K562 (cell line): ENCODE data around the gene RNF40. TPM values are rescaled to one million over a fixed set of nuclear protein-coding genes. Genes with fewer than 3 reads are reported as not detected.

ENCODE experiments used
- CBX3 ChIP-seq, 2 experiments: IDR thresholded peaks; 1 replicate in 1 of 2; 2 replicates in 1 of 2; pipeline ENCODE4 v1.6.1; 2012; ENCODE audit warnings: inconsistent platforms in 2 of 2, low read length in 2 of 2, borderline replicate concordance in 1 of 2, control low read depth in 1 of 2
- HES1 ChIP-seq: fragments of 450-650 bp; IDR thresholded peaks from 2 replicates; pipeline ENCODE4 v1.6.1; 2016; ENCODE audit warnings: low read depth, mild to moderate bottlenecking, moderate library complexity
- ILF3 ChIP-seq: fragments of 450-650 bp; IDR thresholded peaks from 2 replicates; pipeline ENCODE4 v1.6.1; 2018; ENCODE audit warnings: antibody characterized with exemption, mild to moderate bottlenecking, moderate library complexity, borderline replicate concordance
- MBD2 ChIP-seq: sonication (generic); IDR thresholded peaks from 2 replicates; pipeline ENCODE4 v1.6.1; 2016; ENCODE audit warnings: low read depth, borderline replicate concordance
- MED1 ChIP-seq: sonication (generic); formaldehyde crosslinking; IDR thresholded peaks from 2 replicates; pipeline ENCODE4 v1.8.1; 2023; ENCODE audit warnings: missing genetic modification reagents, borderline replicate concordance
- NONO ChIP-seq, 2 experiments: fragments of 200-400 bp in 1 of 2; fragments of 450-650 bp in 1 of 2; formaldehyde crosslinking in 1 of 2; IDR thresholded peaks; 2 replicates each; pipeline ENCODE4 v1.6.1; 2017; ENCODE audit warnings: low read depth in 2 of 2, mild to moderate bottlenecking in 2 of 2, moderate library complexity in 2 of 2, low read length in 1 of 2
- PURB ChIP-seq: sonication (generic); formaldehyde crosslinking; IDR thresholded peaks from 2 replicates; pipeline ENCODE4 v1.9.0; 2021; ENCODE audit warnings: low read depth, mild to moderate bottlenecking, missing genetic modification reagents
- RB1 ChIP-seq: fragments of 450-650 bp; IDR thresholded peaks from 2 replicates; pipeline ENCODE4 v1.6.1; 2017; ENCODE audit warnings: low read depth, mild to moderate bottlenecking
- SIRT6 ChIP-seq: IDR thresholded peaks from one replicate; pipeline ENCODE4 v1.6.1; 2012; ENCODE audit warnings: low read depth, mild to moderate bottlenecking, control low read depth, inconsistent platforms, low read length, moderate library complexity
- SP1 ChIP-seq: sonication (generic); formaldehyde crosslinking; IDR thresholded peaks from 2 replicates; pipeline ENCODE4 v1.8.1; 2022; ENCODE audit warnings: mild to moderate bottlenecking, missing genetic modification reagents
- TBP ChIP-seq: optimal IDR thresholded peaks from 2 replicates; pipeline ENCODE3; 2011; ENCODE audit warnings: low read depth, low read length, improper control_type of control experiment
- XRCC3 ChIP-seq: fragments of 450-650 bp; IDR thresholded peaks from 2 replicates; pipeline ENCODE4 v1.6.1; 2017; ENCODE audit warnings: mild to moderate bottlenecking, moderate library complexity
- ZBTB40 ChIP-seq, 2 experiments: fragments of 450-650 bp in 1 of 2; sonication (generic) in 1 of 2; formaldehyde crosslinking in 1 of 2; IDR thresholded peaks; 2 replicates each; pipeline versions ENCODE4 v1.7.1 to v1.9.0; 2016 to 2022; ENCODE audit warnings: inconsistent platforms in 1 of 2, mild to moderate bottlenecking in 1 of 2, missing genetic modification reagents in 1 of 2
- ZBTB9 ChIP-seq: fragments of 450-650 bp; formaldehyde crosslinking; IDR thresholded peaks from 2 replicates; pipeline ENCODE4 v1.4.0; 2020; ENCODE audit warnings: mild to moderate bottlenecking, moderate library complexity
- ZNF384 ChIP-seq: IDR thresholded peaks from 2 replicates; pipeline ENCODE4 v1.6.1; 2012; ENCODE audit warnings: low read depth, low read length, improper control_type of control experiment
- polyA plus RNA-seq, 8 experiments: library from polyadenylated mRNA; depleted of rRNA in 4 of 8; stranded (reverse) in 5 of 8; unstranded in 3 of 8; fragments of >200 nt; fragmentation: Nextera tagmentation in 2 of 8; fragmentation: Illumina TruSeq in 1 of 8; extraction: Ambion mirVana in 2 of 8; extraction: Trizol in 1 of 8; gene quantifications; 2 replicates each; pipeline versions ENCODE4 v1.2.1 to v1.2.3, GENCODE V29; 2011 to 2014; ENCODE audit warnings: inconsistent platforms in 1 of 8, missing spikeins in 1 of 8
- total RNA-seq, 7 experiments: library from RNA; depleted of rRNA in 6 of 7; stranded (reverse); fragments of >200 nt in 6 of 7; fragmentation: Illumina TruSeq in 2 of 7; extraction: Trizol in 2 of 7; gene quantifications; 2 replicates each; pipeline versions ENCODE4 v1.2.1 to v1.2.3, GENCODE V29; 2011 to 2021; ENCODE audit warnings: low replicate concordance in 1 of 7

Gene RNF40
- total and polyA plus RNA-seq, 9 of the 15 experiments (the other 6 are each of a cell fraction or from before 2014, with no cell fraction given) = 6.2 to 129 (median 81.5) TPM

GRCh38 chr16:30761928-30762902 is at the start of gene RNF40, which contains the start of gene CFAP119 (continued):
- TF ChIP-seq ZBTB9 (CRISPR knock-in tag) (0 out of 2 replicates have a peak, but pooled peaks have one; percentile 48), ZBTB40 (IDR thresholded peaks at IDR 0.05) (0 out of 2 replicates have a peak, but pooled peaks have one; percentile 10), ZBTB40 (CRISPR knock-in tag; IDR thresholded peaks at IDR 0.05) (no peak), HES1 (no peak), XRCC3 (no peak), ILF3 (no peak), ZNF384 (no peak), NONO (IDR thresholded peaks at IDR 0.05; ENCODE audit: low read depth in 2 of 2, low read length in 1 of 2) (peak in 1 of 2 experiments; percentile 11; a peak in 1 of 4 replicates), SIRT6 (no peak), SP1 (peak; percentile 51), PURB (CRISPR knock-in tag) (no peak), CBX3 (IDR thresholded peaks at IDR 0.05; ENCODE audit: borderline replicate concordance in 1 of 2, low read length in 2 of 2) (no peak), MBD2 (peak; percentile 36; the same call in 1 of the 2 replicates), TBP (peak; percentile 71), RB1 (peak; percentile 17; the same call in 1 of the 2 replicates), MED1 (CRISPR knock-in tag) (no peak)
